Activated naive CD4-positive, alpha-beta T cell treated with anti-CD3 and anti-CD28 coated beads, Interleukin-2, amount 50 U/mL, for 72 hours (primary cell): ENCODE results near the gene NMRAL1. TPM values are rescaled to one million over a fixed set of nuclear protein-coding genes. Genes with fewer than 3 reads are reported as not detected.

Source experiments
- ATAC-seq, 2 donors: fragments of 150-1000 bp; cut with Tn5 transposase; 2 replicates each; pipeline ENCODE4 v1.10.0; 2021; ENCODE audit warnings: mild to moderate bottlenecking in 2 of 2, moderate library complexity in 2 of 2
- DNase-seq, 2 donors: peaks; one replicate each; pipeline ENCODE4 v3.0.0; 2021 to 2022; ENCODE audit warnings: low spot score in 2 of 2
- H3K27ac Mint-ChIP-seq, 2 donors: one replicate each; pipeline ENCODE4 v1.8.0; 2022; ENCODE audit warnings: mild to moderate bottlenecking in 2 of 2, mixed read lengths in 2 of 2
- H3K36me3 Mint-ChIP-seq, 2 donors: one replicate each; pipeline ENCODE4 v1.8.0; 2022; ENCODE audit warnings: mixed read lengths in 2 of 2
- H3K9me3 Mint-ChIP-seq, 2 donors: one replicate each; pipeline ENCODE4 v1.8.0; 2022; ENCODE audit warnings: mixed read lengths in 2 of 2
- total RNA-seq, 2 donors: library from RNA; stranded (reverse); gene quantifications; one replicate each; pipeline ENCODE4 v1.2.3, GENCODE V29; 2022

NMRAL1 gene
- total RNA-seq, 2 donors from 2014 or later, result 30.5 to 42.8 TPM

DNA sequence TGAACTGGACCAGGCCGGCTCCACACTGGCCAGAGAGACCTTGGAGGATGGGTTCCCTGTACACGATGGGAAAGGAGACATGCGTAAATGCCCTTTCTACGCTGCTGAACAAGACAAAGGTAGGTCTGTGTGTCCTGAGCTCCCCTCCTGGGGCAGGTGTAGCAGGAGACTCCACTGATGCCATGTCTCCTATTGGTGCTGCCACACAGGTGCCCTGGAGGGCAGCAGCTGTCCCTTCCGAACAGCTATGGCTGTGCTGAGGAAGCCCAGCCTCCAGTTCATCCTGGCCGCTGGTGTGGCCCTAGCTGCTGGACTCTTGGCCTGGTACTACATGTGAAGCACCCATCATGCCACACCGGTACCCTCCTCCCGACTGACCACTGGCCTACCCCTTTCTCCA lies 35.0 kb upstream of the NMRAL1 start:
- no peak for ATAC-seq
- H3K9me3 Mint-ChIP-seq, result no peaks in the 10 kb centered on the region
- H3K36me3 Mint-ChIP-seq, result peaks cover 0 to 7% of the 10 kb centered on the region in 2 donors
- peak overlapping the region in 1 of 2 donors; percentile 14 for H3K27ac Mint-ChIP-seq
- no peak for DNase-seq

DNA sequence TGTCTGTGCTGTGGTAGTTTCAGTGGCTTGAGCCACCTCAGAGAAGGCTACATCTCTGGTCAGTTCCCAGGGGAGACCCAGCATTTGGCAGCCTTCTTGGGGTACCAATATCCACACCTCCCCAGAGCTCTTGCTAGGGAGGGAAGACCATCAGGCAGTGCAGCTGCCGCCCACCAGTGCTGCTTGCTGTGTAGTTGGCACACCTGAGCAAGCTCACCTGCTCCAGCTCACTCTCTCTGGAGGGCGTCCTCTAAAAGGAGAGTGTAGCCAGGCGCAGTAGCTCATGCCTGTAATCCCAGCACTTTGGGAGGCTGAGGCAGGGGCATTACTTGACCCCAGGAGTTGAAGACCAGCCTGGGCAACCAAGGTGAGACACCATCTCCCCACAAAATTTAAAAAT lies 34.4 kb upstream of the NMRAL1 start:
- Mint-ChIP-seq H3K36me3 (peaks cover 0 to 7% of the 10 kb centered on the region in 2 donors), H3K9me3 (no peaks in the 10 kb centered on the region)

DNA sequence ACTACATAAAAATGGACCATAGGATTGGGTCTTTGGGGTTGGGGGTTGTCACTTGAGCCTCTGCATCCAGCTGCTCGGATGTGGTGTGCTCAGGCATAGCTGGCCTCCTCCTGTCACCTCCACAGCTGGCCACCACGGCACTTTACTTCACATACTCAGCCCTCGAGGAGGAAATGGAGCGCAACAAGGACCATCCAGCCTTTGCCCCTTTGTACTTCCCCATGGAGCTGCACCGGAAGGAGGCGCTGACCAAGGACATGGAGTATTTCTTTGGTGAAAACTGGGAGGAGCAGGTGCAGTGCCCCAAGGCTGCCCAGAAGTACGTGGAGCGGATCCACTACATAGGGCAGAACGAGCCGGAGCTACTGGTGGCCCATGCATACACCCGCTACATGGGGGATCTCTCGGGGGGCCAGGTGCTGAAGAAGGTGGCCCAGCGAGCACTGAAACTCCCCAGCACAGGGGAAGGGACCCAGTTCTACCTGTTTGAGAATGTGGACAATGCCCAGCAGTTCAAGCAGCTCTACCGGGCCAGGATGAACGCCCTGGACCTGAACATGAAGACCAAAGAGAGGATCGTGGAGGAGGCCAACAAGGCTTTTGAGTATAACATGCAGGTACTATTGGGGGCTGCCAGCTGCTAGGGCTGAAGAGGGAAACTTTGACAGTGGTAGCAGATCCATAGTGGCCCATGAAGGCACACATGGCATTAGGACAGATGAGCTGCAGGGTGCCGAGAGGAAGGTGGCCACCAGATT lies 33.3 kb upstream of the NMRAL1 start:
- H3K9me3 Mint-ChIP-seq, result no peaks in the 10 kb centered on the region
- DNase-seq (no peak), ATAC-seq (no peak)
- H3K27ac Mint-ChIP-seq, result peak overlapping the region; percentile 87 to 96
- peaks cover 0 to 7% of the 10 kb centered on the region in 2 donors for H3K36me3 Mint-ChIP-seq

More for the DNA sequence above, 34.4 kb upstream of the NMRAL1 start:
- DNase-seq (no peak), ATAC-seq (no peak)
- H3K27ac Mint-ChIP-seq, result peak overlapping the region in 1 of 2 donors; percentile 74

DNA sequence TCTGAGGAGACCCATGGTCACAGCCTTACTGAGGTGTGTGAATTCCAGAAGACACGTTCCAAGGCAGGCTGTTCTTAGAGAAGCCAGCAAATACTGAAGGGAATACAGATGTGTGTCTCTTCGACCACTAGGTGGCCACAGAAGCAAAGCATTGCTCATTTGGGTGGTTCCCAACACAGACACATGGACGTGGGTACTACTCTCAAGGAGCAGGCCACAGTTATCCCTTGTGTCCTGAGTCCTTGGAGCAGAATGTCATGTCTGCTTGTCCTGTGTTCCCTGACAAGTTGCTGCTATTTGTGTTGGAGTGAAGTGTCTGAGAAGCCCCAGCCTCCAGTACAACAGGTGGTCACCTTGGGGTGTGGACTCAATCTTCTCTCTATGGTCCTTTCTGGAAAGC lies 32.0 kb upstream of the NMRAL1 start:
- ATAC-seq, result peak; percentile 66 to 74
- DNase-seq, result peak; percentile 57 to 61
- Mint-ChIP-seq H3K36me3 (peaks cover 0 to 7% of the 10 kb centered on the region in 2 donors), H3K27ac (peak overlapping the region; percentile 87 to 91), H3K9me3 (no peaks in the 10 kb centered on the region)

DNA sequence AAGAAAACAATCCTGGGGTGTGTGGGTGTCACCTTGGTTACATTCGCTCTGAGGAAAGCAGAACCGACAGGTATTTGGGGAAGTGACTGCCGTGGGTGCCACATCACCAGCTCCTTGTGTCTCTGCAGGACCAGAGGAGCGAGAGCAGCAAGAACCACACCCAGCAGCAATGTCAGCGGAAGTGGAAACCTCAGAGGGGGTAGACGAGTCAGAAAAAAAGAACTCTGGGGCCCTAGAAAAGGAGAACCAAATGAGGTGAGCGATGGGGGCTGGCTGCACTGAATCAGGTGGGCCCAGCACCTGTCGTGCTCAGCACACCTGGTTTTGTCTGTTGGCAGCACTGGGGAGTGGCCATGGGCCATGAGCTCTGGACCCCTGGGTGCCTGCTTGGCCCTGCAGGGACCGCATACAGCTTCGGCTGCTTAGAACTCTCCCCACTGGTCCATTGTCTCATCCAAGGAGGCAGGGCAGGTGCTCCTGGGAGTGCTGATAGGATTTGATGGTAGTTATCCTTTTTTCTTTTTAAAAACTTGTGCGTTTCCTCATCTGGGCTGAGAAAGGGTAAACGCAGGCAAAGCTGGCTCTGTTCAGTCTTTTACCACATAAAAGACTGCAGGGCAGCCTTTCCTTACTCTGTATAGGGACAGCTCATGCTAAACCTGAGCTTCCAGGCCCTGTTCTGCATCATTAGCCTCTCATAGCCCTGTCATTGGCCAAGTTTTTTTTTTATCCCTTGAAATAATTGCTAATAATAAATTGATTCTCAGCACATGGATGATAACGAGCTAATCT lies 31.1 kb upstream of the NMRAL1 start:
- DNase-seq, result peak; percentile 60 to 63
- peaks cover 0 to 7% of the 10 kb centered on the region in 2 donors for H3K36me3 Mint-ChIP-seq

DNA sequence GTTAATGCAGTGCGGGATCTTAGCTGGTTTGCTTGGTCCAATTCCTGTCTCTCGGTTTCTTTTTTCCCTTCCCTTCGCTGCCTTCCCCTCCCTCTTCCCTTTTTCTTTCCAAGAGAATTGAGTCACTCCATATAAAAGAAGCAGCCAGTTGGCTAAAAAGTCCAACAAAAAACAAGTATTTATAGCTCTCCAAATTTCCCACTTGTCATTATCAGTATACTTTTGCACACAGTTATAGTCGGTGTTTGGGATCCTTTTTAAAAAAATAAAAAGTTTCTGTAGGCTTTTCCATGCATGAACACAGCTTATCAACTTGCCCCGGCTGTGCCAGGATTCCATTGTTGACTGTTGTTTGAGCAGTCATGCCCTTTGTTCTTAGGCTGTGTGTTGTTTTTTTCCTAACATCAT lies 26.6 kb upstream of the NMRAL1 start:
- Mint-ChIP-seq H3K27ac (peak overlapping the region in 1 of 2 donors; percentile 85), H3K36me3 (peaks cover 0 to 3% of the 10 kb centered on the region in 2 donors), H3K9me3 (no peaks in the 10 kb centered on the region)
- ATAC-seq (no peak), DNase-seq (no peak)

More for the DNA sequence above, 31.1 kb upstream of the NMRAL1 start:
- peak overlapping the region; percentile 87 to 91 for H3K27ac Mint-ChIP-seq
- no peaks in the 10 kb centered on the region for H3K9me3 Mint-ChIP-seq
- ATAC-seq, result peak; percentile 83 to 90

DNA sequence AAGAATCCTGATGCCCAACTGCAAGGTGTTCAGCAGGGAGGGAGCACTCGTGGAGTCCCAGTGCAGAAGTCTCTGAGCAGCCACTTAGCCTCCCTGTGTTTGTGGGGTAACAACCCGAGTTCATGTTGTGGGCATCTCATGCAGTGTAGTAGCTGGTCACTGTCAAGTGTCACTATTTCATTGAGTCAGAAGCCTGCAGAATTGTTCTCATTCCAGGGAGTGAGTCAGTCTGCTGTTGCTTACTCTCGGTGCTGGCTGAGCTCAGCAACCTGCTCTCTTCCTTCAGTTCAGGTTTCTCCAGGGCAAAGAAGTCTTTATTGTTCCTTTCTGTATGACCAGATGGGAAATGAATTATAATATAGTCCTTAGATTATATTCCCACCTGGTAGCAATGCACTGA lies 25.8 kb upstream of the NMRAL1 start:
- H3K9me3 Mint-ChIP-seq, result no peaks in the 10 kb centered on the region
- peak; percentile 79 to 86 for ATAC-seq
- peak overlapping the region in 1 of 2 donors; percentile 8 for H3K27ac Mint-ChIP-seq
- no peak for DNase-seq
- no peaks in the 10 kb centered on the region for H3K36me3 Mint-ChIP-seq

DNA sequence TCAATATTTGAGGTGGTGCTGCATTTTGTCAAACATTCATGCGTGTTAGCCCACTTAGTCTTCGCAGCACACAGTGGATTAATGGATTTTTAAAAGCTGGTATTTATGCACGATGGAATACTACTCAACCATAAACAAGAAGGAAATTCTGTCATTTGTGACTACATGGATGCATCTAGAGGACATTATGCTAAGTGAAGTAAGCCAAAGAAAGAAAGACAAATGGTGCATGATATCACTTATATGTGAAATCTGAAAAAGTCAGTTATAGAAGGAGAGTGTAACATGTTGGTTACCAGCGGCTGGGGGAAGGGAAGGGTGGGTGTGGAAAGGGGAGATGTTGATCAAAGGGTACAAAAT lies 24.8 kb upstream of the NMRAL1 start:
- H3K36me3 Mint-ChIP-seq, result no peaks in the 10 kb centered on the region
- DNase-seq (no peak), ATAC-seq (no peak)
- H3K27ac Mint-ChIP-seq, result peak overlapping the region in 1 of 2 donors; percentile 13
- H3K9me3 Mint-ChIP-seq, result no peaks in the 10 kb centered on the region

DNA sequence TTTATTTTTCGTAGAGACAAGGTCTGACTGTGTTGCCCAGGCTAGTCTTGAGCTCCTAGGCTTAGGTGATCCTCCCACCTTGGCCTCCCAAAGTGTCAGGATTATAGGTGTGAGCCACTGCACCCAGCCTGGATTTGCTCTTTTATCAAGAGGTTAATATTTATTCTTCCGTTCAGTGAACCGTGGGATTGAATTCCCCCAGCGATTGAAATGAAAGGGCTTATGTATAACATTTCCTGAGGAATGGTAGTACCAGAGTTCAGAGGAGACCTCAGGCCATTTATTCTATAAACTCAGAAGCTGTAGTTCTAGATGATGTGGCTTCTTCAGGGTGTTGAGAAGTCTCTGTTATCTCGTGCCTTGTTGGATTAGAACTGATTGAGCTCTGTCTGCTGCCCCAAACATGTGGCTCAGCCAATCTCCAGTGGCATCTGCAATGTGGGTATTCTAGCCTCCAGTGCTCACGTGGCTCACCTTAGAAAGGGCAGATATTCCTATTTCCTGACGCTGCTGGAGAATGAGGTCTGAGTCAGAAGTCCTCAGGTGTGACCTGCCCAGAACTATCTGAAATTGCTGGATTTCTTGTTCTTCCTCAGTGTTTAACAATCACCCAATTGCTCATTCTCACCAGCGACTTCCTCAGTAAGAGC lies 24.2 kb upstream of the NMRAL1 start:
- DNase-seq (no peak), ATAC-seq (no peak)
- H3K27ac Mint-ChIP-seq, result peak overlapping the region; percentile 13 to 72
- no peaks in the 10 kb centered on the region for H3K36me3 Mint-ChIP-seq
- H3K9me3 Mint-ChIP-seq, result no peaks in the 10 kb centered on the region

DNA sequence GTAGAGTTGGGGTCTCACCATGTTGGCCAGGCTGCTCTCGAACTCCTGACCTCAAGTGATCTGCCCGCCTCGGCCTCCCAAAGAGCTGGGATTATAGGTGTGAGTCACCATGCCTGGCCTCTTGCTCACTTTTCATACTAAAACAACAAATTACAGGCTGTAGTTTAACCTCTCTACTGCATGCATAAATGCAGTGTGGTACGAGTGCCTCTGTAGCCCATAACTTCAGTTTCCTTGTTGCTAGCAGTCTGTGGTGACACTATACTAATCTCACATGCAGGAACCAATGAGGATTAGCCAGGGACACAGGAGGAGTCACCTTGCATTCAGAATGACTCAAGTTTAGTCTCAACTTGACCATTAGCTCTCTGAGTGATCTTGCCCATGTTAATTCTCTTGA lies 21.9 kb upstream of the NMRAL1 start:
- Mint-ChIP-seq H3K27ac (peak overlapping the region; percentile 58 to 75), H3K36me3 (peaks cover 0 to 5% of the 10 kb centered on the region in 2 donors), H3K9me3 (no peaks in the 10 kb centered on the region)
- peak; percentile 49 to 85 for ATAC-seq
- no peak for DNase-seq

DNA sequence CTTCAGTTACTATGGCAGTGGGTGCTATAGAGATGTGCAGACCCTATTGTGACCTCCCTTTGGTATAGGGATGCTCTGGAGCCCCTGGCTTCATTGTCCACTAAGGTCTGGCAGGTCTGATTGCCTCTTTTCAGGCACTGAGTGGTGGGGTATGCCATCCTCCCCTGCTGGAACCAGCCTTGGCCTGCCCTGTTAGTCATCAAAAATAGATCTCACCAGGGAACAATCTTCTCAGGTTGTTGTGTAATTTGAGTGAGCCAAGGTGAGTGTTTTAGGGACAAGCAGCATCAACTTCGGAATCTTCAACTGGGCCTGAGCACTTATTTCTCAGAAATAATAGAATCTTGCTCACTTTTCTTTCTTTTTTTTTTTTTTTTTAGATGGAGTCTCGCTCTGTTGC lies 21.3 kb upstream of the NMRAL1 start:
- H3K36me3 Mint-ChIP-seq, result peaks cover 0 to 5% of the 10 kb centered on the region in 2 donors

DNA sequence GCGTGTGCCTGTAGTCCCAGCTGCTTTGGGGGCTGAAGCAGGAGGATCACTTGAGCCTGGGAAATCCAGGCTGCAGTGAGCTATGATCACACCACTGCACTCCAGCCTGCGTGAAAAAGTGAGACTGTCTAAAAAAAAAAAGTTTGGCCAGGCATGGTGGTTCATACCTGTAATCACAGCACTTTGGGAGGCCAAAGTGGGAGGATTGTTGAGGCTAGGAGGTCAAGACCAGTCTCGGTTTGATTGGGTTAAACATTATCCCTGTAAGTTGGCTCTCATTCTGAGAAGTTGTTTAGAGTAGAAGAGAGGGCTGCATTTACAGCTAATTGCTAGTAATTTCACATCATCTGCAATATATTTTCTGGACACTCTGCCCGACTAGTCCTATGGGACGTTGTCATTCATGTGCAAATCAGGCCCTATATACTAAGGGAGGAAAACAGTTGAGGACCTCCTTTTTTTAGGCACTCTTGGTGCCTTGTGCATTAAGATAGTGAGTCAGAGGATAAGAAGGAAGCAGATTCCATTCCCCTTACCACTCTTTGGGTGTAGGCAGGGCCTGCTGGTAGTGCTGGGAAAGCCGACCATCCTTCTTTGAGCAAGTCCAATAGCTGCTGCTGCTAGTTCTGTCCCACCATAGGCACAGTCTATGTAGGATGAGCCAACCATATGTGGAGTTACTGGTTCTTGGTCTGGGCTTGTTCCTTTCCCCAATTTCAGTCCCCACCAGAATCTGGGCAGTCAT lies 20.5 kb upstream of the NMRAL1 start:
- DNase-seq (no peak), ATAC-seq (no peak)
- Mint-ChIP-seq H3K36me3 (peaks cover 0 to 5% of the 10 kb centered on the region in 2 donors), H3K9me3 (no peaks in the 10 kb centered on the region), H3K27ac (peak overlapping the region; percentile 74 to 75)

More for the DNA sequence above, 21.3 kb upstream of the NMRAL1 start:
- no peaks in the 10 kb centered on the region for H3K9me3 Mint-ChIP-seq
- peak overlapping the region; percentile 58 to 75 for H3K27ac Mint-ChIP-seq
- DNase-seq, result no peak
- ATAC-seq, result no peak

DNA sequence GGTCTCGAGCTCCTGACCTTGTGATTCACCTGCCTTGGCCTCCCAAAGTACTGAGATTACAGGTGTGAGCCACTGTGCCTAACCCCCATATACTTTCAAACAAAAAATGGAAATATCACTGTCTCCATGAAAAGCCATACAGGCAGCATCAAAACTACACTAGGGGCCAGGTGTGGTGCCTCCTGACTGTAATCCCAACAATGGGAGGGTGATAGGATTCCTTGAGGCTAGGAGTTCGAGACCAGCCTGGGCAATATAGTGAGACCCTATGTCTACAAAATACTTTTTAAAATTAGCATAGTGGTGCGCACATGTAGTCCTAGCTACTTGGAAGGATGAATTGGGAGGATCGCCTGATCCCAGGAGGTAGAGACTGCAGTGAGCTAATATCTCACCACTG lies 17.5 kb upstream of the NMRAL1 start:
- Mint-ChIP-seq H3K36me3 (peaks cover 0 to 12% of the 10 kb centered on the region in 2 donors), H3K27ac (peak overlapping the region in 1 of 2 donors; percentile 15), H3K9me3 (no peaks in the 10 kb centered on the region)
- DNase-seq (no peak), ATAC-seq (no peak)

DNA sequence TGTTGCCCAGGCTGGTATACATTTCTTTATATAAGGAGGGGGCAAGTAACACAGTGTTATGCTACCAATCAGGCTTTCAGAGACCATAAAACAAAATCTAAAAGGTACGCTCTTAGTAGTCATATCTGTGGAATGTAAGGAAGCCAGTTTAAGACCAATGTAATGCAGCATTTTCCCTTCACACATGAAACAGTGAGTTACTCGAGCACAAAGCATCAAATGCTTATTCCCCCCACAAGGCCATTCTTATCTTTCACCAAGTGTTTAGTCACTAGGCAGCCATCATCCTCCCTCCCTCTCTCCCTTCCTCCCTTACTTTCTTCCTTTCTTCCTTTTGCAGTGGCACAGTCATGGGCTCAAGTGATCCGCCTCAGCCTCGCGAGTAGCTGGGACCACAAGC lies 14.6 kb upstream of the NMRAL1 start:
- Mint-ChIP-seq H3K9me3 (no peaks in the 10 kb centered on the region), H3K36me3 (peaks cover 10 to 28% of the 10 kb centered on the region in 2 donors), H3K27ac (peak overlapping the region; percentile 88 to 97)
- DNase-seq (no peak), ATAC-seq (peak in 1 of 2 donors; percentile 15)

DNA sequence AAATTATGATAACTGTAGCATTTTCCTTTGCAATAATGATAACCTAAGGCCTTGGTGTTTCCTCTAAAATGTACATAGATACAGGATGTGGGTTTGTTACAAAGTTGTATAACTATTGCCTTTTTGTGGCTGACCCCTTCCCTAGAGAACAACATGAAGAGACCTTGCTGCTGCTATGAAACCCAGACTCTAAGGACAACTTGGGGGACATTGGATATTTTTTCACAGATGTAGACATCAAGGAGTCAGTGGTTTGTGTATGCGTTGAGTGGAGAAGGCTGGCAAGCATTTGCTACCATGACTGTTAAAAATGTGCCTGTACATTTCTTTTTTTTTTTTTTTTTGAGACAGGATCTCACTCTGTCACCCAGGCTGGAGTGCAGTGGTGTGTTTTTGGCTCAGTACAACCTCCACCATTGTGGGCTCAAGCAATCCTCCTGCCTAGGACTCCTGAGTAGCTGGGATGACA lies 14.1 kb upstream of the NMRAL1 start:
- DNase-seq (no peak), ATAC-seq (peak; percentile 61 to 72)
- H3K27ac Mint-ChIP-seq, result peak overlapping the region; percentile 88 to 97
- H3K36me3 Mint-ChIP-seq, result peaks cover 10 to 27% of the 10 kb centered on the region in 2 donors
- H3K9me3 Mint-ChIP-seq, result no peaks in the 10 kb centered on the region

DNA sequence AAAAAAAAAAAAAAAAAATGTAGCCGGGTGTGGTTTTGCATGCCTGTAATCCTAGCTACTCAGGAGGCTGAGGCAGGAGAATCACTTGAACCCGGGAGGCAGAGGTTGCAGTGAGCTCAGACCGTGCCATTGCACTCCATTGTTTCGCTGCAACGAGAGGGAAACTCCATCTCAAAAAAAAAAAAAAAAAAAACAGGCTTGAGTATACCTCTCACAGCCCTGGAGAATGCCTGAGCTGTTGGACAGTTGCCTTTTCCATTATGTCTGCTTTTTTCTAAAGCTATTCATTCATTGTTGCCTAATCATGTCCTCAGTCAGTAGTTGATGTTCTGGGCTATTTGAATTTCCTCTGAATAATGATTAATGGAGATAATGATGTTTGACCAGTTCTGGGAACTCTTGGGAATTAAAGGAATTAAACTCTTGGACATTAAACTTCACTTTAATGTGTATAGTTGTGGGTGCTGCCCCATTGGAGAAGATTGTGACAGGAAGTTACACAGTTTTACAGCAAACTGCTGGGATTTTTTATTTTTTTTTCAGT lies 13.6 kb upstream of the NMRAL1 start:
- H3K36me3 Mint-ChIP-seq, result peaks cover 10 to 23% of the 10 kb centered on the region in 2 donors
- H3K9me3 Mint-ChIP-seq, result no peaks in the 10 kb centered on the region
- DNase-seq (no peak), ATAC-seq (peak; percentile 65)
- peak overlapping the region; percentile 88 to 97 for H3K27ac Mint-ChIP-seq
